ENCODE measurements around the gene MACROD2.
"Not testable (repeated sequence)": the region's sequence is repeated elsewhere in the genome, so short reads cannot be mapped to it uniquely, and the experiment has no call there.

The MACROD2 gene

GRCh38 chr20:15109494-15109893 is 1114.2 kb downstream of the MACROD2 start:
- no peak for DNase-seq (ENCODE audit: low read depth)

- no peak for DNase-seq (ENCODE audit: low read depth)
These were observed 1116.3 kb downstream of the MACROD2 start for GRCh38 chr20:15111654-15112053.

- DNase-seq (ENCODE audit: low read depth): no peak
These were observed 1117.9 kb downstream of the MACROD2 start for GRCh38 chr20:15113144-15113773.

- no peak for DNase-seq (ENCODE audit: low read depth)
These were observed 1124.7 kb downstream of the MACROD2 start for GRCh38 chr20:15119852-15120487.

GRCh38 chr20:15122613-15123012 is 1127.3 kb downstream of the MACROD2 start:
- DNase-seq (ENCODE audit: low read depth): no peak

GRCh38 chr20:15131176-15131575 is 1135.9 kb downstream of the MACROD2 start:
- no peak for DNase-seq (ENCODE audit: low read depth)

- no peak for DNase-seq (ENCODE audit: low read depth)
These were observed 1143.3 kb downstream of the MACROD2 start for GRCh38 chr20:15138548-15139126.

GRCh38 chr20:15139522-15139921 is 1144.2 kb downstream of the MACROD2 start:
- DNase-seq (ENCODE audit: low read depth): no peak

GRCh38 chr20:15140286-15140685 is 1145.0 kb downstream of the MACROD2 start:
- DNase-seq (ENCODE audit: low read depth): no peak

GRCh38 chr20:15140940-15141339 is 1145.6 kb downstream of the MACROD2 start:
- not testable (repeated sequence) for DNase-seq (ENCODE audit: low read depth)

- no peak for DNase-seq (ENCODE audit: low read depth)
These were observed 1146.5 kb downstream of the MACROD2 start for GRCh38 chr20:15141861-15142260.

- DNase-seq (ENCODE audit: low read depth): no peak
These were observed 1148.2 kb downstream of the MACROD2 start for GRCh38 chr20:15143478-15143877.

- DNase-seq (ENCODE audit: low read depth): no peak
These were observed 1149.6 kb downstream of the MACROD2 start for GRCh38 chr20:15144916-15145315.

- DNase-seq (ENCODE audit: low read depth): no peak
These were observed 1151.6 kb downstream of the MACROD2 start for GRCh38 chr20:15146948-15147347.

GRCh38 chr20:15154070-15154469 is 1158.8 kb downstream of the MACROD2 start:
- no peak for DNase-seq (ENCODE audit: low read depth)

GRCh38 chr20:15155848-15156401 is 1160.6 kb downstream of the MACROD2 start:
- DNase-seq (ENCODE audit: low read depth): no peak

- DNase-seq (ENCODE audit: low read depth): no peak
These were observed 1163.2 kb downstream of the MACROD2 start for GRCh38 chr20:15158533-15158932.

GRCh38 chr20:15162079-15162647 is 1166.8 kb downstream of the MACROD2 start:
- DNase-seq (ENCODE audit: low read depth): no peak

GRCh38 chr20:15163632-15164031 is 1168.3 kb downstream of the MACROD2 start:
- DNase-seq (ENCODE audit: low read depth): no peak

GRCh38 chr20:15164726-15165125 is 1169.4 kb downstream of the MACROD2 start:
- no peak for DNase-seq (ENCODE audit: low read depth)

GRCh38 chr20:15166744-15167143 is 1171.4 kb downstream of the MACROD2 start:
- DNase-seq (ENCODE audit: low read depth): no peak

GRCh38 chr20:15171016-15171415 is 1175.7 kb downstream of the MACROD2 start:
- DNase-seq (ENCODE audit: low read depth): no peak

GRCh38 chr20:15176929-15177328 is 1181.6 kb downstream of the MACROD2 start:
- no peak for DNase-seq (ENCODE audit: low read depth)

Data from GM04504 (cell line).